HG03354 (cell line): ENCODE measurements around the gene ORM2.

ENCODE experiments used
- ATAC-seq: cut with Tn5 transposase; IDR thresholded peaks from one replicate; pipeline ENCODE4 v1.9.1; 2021; ENCODE audit warnings: mild to moderate bottlenecking; ENCODE audit not compliant: unreplicated experiment, poor library complexity, severe bottlenecking

ORM2 gene

DNA sequence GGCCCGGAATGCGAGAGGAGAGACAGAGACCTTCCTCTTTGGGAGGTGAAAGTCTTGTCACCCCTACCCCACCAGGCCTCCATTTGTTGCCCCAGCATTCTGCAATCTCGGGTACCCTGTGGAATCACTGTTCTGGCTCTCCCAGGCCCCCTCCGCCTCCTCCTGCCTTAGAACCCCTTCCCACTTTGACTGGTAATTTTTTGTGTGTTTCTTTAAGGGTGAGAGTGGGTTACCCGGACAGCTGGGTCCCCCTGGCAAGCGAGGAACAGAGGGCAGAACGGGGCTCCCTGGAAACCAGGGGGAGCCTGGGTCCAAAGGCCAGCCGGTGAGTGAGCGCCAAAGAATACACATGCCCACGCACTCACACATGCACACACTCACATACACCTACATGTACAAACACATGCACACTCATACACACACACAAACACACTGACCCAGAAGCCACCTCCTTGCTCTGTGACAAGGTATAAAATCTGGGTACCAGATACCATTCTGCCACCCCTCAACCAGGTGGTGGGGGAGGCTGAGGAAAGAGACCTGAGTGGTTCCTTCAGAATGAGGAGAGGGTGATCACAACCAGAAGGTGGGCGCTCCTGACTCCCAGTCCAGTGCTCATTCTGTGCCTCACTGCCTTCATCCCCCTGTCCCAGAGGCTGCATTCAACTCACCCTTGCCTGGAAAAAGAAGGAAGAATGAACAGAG, 37.6 kb upstream of the ORM2 start:
- ATAC-seq = no peak

DNA sequence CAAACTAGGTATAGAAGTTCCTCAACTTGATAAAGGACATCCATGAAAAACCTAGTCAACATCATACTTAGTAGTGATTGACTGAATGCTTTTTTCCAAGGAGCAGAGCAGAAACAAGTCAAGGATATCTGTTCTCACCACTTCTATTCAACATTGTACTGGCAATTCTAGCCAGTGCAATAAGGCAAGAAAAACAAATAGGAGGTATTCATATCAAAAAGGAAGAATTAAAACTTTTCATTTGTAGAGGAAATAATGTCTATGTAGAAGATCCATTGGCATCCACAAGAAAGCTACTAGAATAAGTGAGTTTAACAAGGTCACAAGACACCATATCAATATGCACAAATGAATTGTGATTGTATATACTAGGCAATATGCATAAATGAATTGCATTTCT, 35.0 kb upstream of the ORM2 start:
- no peak for ATAC-seq

GRCh38 chr9:114296338-114296737, 33.3 kb upstream of the ORM2 start:
- ATAC-seq = no peak

- ATAC-seq = no peak
Observed at GRCh38 chr9:114299286-114300152, 30.1 kb upstream of the ORM2 start.

DNA sequence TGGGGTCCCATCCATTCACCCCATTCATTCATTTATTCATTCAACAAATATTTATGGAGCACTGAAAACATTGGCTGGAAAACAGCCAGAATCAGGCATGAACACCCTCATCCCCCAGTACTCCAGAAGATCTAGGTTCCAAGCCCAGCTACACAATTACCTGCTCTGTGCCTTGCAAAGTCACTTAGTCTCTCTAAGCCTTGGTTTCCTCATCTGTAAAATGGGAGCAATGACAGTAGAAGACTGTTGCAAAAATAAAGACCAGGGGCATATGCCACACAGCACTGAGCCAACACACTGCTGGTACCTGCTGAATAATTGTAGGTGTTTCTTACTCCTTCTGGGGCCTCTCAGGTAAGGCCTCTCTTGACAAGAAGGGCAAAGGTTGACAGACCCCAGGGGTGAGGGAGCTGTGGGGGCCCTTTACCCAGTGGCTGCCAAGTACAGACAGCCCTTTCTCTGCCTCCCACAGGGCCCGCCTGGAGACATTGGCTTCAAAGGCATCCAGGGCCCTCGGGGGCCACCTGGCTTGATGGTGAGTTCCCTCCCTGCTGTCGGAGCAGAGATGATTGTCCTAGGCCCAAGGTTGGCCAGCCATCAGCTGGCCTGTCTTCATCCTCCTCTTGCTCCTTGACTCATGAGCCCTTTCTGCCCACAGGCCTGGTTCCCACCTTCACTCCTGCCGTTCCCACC, 29.4 kb upstream of the ORM2 start:
- no peak for ATAC-seq

DNA sequence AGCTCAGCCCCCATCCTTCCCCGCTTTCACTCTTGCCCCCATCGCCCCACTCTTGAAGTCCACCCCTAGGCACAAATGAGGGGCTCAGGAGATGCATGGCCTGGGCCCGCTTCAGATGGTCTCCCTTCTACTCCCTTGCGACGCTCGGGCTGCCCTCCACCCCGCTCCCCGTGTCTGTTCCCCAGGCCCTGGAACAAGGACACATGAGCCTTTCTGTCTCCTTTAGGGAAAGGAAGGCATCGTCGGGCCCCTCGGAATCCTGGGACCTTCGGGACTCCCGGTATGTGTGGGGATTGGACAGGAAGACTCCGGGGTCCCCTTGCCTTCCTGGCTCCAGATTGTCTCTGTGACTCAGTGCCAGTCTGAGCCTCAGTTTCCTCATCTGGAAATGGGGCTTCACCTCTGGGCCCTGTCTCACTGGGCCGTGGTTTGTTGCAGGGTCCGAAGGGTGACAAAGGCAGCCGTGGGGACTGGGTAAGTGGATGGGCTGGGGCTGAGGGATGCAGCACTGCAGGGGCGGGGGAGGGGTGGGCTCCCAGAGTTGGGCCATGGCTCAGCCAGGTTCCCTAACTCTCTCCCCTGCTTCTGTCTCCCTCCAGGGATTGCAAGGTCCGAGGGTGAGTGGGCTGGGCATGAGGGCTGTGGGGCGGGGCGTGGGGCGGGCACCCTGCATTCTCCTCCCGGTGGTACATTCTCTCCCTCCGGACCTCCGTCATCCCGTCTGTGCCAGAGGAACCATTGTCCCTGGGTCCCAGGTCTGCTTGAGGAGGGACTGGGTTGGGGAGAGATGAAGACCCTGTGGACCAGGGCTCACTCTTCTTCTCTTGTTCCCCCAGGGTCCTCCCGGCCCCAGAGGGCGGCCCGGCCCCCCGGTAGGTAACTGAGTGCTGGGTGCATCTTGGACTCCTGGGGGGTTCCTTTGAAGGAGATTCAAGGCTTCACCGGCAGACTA, 28.5 kb upstream of the ORM2 start:
- no peak for ATAC-seq

DNA sequence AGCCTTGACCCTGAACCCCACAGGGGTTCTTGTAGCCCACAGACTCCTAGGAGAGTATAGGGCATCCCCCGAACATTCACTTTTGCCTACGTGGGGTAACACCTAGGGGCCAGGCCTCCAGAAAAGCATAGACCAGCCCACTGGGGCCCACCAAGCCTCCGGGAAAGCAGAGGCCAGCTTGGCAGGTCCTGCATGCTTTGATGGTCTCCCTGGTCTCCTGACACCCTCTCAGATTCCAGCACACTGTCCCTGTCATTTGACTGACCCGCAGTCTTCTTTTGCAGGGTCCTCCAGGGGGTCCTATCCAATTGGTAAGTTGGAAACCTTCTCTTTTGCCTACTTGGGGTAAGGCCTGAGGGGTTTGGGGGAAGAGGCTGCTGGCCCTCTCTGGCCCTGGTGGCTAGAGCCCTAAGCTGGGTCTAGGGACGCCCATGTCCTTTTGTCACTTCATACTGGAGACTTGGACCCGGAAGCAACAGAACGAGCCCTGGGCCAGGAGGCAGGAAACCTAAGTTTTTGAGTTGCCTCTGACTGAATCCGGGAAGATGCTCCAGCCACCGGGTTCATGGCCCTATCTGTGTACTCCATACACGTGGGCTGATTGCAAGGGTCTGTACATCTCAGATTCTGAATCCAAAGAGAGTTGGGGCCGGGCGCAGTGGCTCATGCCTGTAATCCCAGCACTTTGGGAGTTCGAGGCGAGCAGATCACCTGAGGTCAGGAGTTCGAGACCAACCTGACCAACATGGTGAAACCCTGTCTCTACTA, 27.7 kb upstream of the ORM2 start:
- ATAC-seq = no peak

DNA sequence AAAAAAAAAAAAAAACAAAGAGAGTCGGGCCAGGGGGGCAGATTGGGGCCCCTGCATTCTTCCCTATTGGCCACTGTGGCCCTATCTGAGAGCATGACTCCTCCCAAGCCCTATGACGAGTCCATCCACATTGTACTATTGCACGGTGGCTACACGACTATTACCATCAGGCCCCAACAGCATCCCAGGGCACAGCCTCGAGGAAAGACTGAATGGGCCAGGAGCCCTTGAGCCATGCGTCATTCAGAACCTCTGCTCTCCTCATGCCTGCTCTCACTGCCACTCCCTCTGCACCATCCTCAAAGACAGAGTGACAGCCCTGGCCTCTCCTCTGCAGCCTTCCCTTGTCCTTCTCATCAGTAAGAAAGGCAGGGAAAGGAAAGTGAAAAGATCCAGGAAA, 26.9 kb upstream of the ORM2 start:
- ATAC-seq = no peak

- no peak for ATAC-seq
Observed at GRCh38 chr9:114303571-114303970, 26.1 kb upstream of the ORM2 start.

- ATAC-seq = no peak
Observed at GRCh38 chr9:114303977-114304376, 25.7 kb upstream of the ORM2 start.

DNA sequence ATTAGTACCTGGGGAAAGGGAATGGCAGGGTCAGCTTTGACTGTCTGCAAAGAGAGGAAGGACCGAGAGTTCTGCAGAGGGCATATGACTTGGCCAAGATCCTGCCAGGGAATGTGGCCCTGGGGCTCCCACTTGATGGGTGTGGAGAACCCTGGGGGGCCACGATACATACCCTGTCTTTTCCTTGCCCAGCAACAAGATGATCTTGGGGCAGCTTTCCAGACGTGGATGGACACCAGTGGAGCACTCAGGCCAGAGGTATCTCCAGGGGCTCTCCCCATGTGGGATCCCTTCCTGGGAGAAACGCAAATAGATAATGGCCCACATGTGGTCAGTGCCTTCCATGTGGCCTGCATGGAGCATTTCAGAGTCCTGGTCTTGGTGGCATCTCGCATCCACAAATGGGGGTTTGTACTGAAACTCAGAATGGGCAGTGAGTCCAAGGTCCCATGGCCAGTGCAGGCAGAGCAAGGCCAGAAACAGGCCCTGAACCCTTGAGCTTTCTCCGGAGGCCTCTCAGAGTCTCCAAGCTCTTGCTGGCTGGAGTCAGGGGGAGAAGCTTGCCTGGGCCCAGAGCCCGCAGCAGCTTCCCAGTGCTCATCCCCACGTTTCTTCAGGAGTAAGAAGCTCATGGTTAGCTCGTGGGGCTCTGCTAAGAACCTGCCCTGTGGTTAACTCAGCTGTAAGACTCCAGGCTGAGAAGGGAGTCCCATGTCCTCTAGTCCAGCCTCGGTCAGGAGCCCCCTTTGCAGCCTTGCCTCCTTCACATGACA, 25.1 kb upstream of the ORM2 start:
- ATAC-seq = no peak

GRCh38 chr9:114307899-114308267, 21.8 kb upstream of the ORM2 start:
- no peak for ATAC-seq

DNA sequence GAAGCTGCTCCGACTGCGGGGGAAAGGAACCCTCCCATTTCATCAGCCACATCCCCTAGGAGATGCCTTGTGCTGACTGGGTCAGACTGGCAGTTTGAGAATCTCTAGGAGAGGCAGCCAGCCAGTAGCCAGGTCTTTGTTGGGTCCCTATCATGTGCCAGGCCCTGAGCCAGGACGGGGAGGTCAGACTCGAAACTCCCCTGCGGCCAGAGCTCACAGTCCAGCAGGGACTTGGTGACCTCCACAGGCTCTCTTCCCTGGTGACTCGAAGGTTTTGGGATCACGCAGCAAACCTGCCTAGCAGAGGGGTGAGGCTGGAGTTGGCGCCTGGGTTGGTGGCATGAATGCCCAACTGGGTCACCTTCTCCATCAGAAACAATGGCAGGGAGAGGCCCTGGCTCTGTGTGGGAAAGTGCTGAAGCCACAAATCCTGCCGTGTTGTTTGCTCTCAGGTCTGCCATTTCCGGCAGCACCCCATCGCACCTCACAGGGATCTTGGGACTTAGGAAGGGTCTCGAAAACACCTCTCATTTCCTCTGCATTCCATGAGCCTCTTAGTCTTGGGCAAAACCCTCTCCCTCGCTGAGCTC, 21.2 kb upstream of the ORM2 start:
- ATAC-seq = no peak

- no peak for ATAC-seq
Observed at GRCh38 chr9:114309096-114309495, 20.6 kb upstream of the ORM2 start.

DNA sequence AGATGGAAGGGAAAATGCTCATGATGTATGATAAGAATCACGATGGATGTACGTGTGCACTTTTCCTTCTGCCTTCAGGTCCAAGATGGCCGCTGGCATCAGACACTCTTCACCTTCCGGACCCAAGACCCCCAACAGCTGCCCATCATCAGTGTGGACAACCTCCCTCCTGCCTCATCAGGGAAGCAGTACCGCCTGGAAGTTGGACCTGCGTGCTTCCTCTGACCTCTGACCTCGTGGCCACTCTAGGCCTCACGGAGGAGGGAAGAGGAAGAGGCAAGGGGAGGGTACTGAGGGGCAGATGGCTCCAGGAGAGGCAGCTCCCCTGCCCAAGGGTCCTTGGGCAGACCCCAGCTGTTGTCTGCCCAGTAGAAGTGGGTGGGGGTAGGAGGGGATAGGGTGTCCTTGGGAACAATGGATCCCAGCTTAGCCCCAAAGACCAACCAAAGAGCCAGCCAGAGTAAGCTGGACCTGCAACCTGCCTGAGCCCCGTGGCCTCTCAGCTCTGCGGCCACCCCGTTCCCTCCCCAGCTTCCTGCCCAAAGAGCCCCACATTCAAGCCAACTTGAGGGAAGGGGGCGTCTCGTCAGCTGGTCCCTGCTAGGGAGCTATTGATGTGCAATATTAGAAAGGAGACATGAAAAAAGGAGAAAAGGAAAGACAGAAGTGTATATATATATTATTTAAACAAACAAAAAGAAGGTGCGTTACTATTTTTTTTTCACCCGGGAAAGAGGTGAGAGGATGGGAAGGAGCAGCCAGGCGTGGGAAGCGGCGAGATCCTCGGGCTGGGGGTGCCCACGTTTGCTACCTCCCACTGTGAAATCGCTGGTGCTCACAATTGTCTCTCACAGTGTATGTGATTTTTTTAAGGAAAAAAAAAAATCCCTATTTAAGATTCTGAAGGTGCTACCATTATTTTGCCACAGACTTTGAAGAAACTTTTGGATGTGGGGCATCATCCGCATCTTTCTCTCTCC, 18.9 kb upstream of the ORM2 start:
- no peak for ATAC-seq

- ATAC-seq = no peak
Observed at GRCh38 chr9:114311571-114312512, 17.8 kb upstream of the ORM2 start.
